CD4-positive, CD25-positive, alpha-beta regulatory T cell (primary cell): ENCODE measurements around the gene RETREG2. TPM values are rescaled to one million over a fixed set of nuclear protein-coding genes. Genes with fewer than 3 reads are reported as not detected.

Experiments
- ATAC-seq, 2 donors: fragments of 150-1000 bp; cut with Tn5 transposase; one replicate each; pipeline ENCODE4 v1.10.0; 2021; ENCODE audit warnings: low read depth in 2 of 2, moderate number of reproducible peaks in 2 of 2, moderate library complexity in 1 of 2
- DNase-seq, 3 donors: peaks; one replicate each; pipeline versions ENCODE4 v3.0.0 to v3.0.0-alpha.2; 2012 to 2022; ENCODE audit warnings: mixed read lengths in 1 of 3
- H3K27ac ChIP-seq: one replicate; pipeline ENCODE4 v1.7.0; 2013; ENCODE audit warnings: mild to moderate bottlenecking, low read length; ENCODE audit not compliant: insufficient read depth, poor library complexity, severe bottlenecking
- H3K27me3 ChIP-seq: one replicate; pipeline ENCODE4 v1.7.0; 2013; ENCODE audit warnings: low read length; ENCODE audit not compliant: control insufficient read depth, insufficient read depth
- H3K36me3 ChIP-seq: one replicate; pipeline ENCODE4 v1.7.0; 2013; ENCODE audit warnings: mild to moderate bottlenecking, low read length, moderate library complexity; ENCODE audit not compliant: control insufficient read depth, insufficient read depth
- H3K4me1 ChIP-seq: 2 replicates; pipeline ENCODE4 v1.7.0; 2013; ENCODE audit warnings: mild to moderate bottlenecking, low read length; ENCODE audit not compliant: insufficient read depth, control insufficient read depth, poor library complexity, severe bottlenecking
- H3K4me3 ChIP-seq: one replicate; pipeline ENCODE4 v1.7.0; 2013; ENCODE audit warnings: low read depth, mild to moderate bottlenecking, low read length, moderate library complexity
- H3K9me3 ChIP-seq, 2 experiments: 1 replicate in 1 of 2; 2 replicates in 1 of 2; pipeline ENCODE4 v1.7.0; 2013; ENCODE audit warnings: low read length in 2 of 2, mild to moderate bottlenecking in 1 of 2, moderate library complexity in 1 of 2; ENCODE audit not compliant: control insufficient read depth in 2 of 2
- H3K27ac Mint-ChIP-seq, 3 donors: one replicate each; pipeline ENCODE4 v1.8.0; 2020 to 2022; ENCODE audit warnings: mild to moderate bottlenecking in 3 of 3, mixed read lengths in 3 of 3, moderate library complexity in 2 of 3
- H3K27me3 Mint-ChIP-seq: one replicate; pipeline ENCODE4 v1.8.0; 2022; ENCODE audit warnings: mild to moderate bottlenecking, mixed read lengths
- H3K36me3 Mint-ChIP-seq: one replicate; pipeline ENCODE4 v1.8.0; 2020; ENCODE audit warnings: mixed read lengths
- H3K4me1 Mint-ChIP-seq, 4 donors: one replicate each; pipeline ENCODE4 v1.8.0; 2020 to 2022; ENCODE audit warnings: mixed read lengths in 4 of 4, mild to moderate bottlenecking in 1 of 4
- H3K4me3 Mint-ChIP-seq, 4 donors: one replicate each; pipeline ENCODE4 v1.8.0; 2020 to 2022; ENCODE audit warnings: mild to moderate bottlenecking in 4 of 4, mixed read lengths in 4 of 4, moderate library complexity in 3 of 4
- H3K9me3 Mint-ChIP-seq, 7 donors: one replicate each; pipeline ENCODE4 v1.8.0; 2020 to 2022; ENCODE audit warnings: mixed read lengths in 7 of 7, mild to moderate bottlenecking in 3 of 7, moderate library complexity in 2 of 7
- polyA plus RNA-seq, 4 donors: library from polyadenylated mRNA; unstranded; fragments of 300-500 nt; fragmentation: Illumina TruSeq; gene quantifications; one replicate each; pipeline ENCODE4 v1.2.3, GENCODE V29; 2021
- total RNA-seq: library from RNA; stranded (reverse); gene quantifications from one replicate; pipeline ENCODE4 v1.2.3, GENCODE V29; 2022

The RETREG2 gene
- total and polyA plus RNA-seq, 5 donors from 2014 or later = 62.8 to 89.7 (median 77.4) TPM

- Histone ChIP-seq H3K36me3 (peaks cover 51% of the 10 kb centered on the region), H3K4me3 (peak overlapping the region; percentile 86), H3K9me3 (no peaks in the 10 kb centered on the region), H3K4me1 (peaks cover 63% of the 10 kb centered on the region), H3K27me3 (no peaks in the 10 kb centered on the region), H3K27ac (peak overlapping the region; percentile 98)
- ATAC-seq (no peak), DNase-seq (peak in 1 of 3 donors; percentile 39)
- H3K4me1 Mint-ChIP-seq = peaks cover 15 to 73% (median 51%) of the 10 kb centered on the region in 4 donors
- H3K27me3 Mint-ChIP-seq = peaks cover 11% of the 10 kb centered on the region
- H3K36me3 Mint-ChIP-seq = peaks cover 20% of the 10 kb centered on the region
- H3K9me3 Mint-ChIP-seq = no peaks in the 10 kb centered on the region
- peak overlapping the region; percentile 85 to 99 (median 92) for H3K27ac Mint-ChIP-seq
- H3K4me3 Mint-ChIP-seq = peak overlapping the region; percentile 89 to 97 (median 94)
Observed at GRCh38 chr2:219175928-219176817, 1.9 kb upstream of the RETREG2 start.

DNA sequence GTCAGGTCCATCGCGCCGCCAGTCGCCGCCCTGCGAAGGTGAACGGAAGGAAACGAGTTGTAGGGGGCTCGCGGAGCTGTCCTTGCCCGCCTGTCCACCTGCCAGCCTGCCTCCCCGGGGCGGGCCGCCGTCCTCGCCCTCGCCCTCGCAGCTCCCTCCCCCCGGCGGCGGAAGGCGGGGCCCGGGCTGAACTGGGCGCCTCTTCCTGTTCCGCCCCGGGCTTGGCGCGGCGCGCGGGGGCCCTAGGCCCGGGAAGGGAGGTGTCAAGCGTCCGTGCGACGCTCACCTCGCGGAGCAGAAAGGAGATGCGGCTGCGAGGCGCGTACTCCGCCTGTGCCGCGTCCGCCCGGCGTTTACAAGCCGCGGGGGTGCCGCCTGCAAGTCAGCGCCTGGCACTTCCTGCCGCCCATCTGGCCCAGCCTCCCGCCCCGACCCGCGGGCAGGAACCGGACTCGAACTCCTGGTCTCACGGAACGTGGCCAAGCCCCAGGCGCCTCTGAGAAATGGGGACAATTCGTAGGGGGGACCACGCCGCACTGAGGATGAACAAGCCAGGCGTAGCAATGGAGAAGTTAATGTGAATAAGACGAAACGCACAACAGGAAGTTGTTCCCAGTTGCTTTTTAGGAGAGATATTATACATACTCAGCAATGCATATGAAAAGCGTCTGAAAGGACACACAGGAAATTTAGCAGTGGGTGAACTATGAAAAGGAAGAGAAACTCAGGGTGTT is 1.1 kb upstream of the RETREG2 start, which contains the start of gene CNPPD1:
Gene CNPPD1 (minus strand): TSS at position 108 of the 734 bp plus-strand sequence. CDS start 97 bp downstream, at position 11.
- Mint-ChIP-seq H3K9me3 (no peaks in the 10 kb centered on the region), H3K27me3 (peaks cover 11% of the 10 kb centered on the region), H3K4me1 (peaks cover 13 to 77% (median 55%) of the 10 kb centered on the region in 4 donors), H3K36me3 (peaks cover 26% of the 10 kb centered on the region), H3K4me3 (peak within 1 kb of the TSS; percentile 89 to 99 (median 94)), H3K27ac (peak within 1 kb of the TSS; percentile 99)
- ATAC-seq (peak; percentile 79 to 82), DNase-seq (peak; percentile 84 to 97 (median 89))
- H3K4me1 ChIP-seq = peaks cover 62% of the 10 kb centered on the region
- H3K27ac ChIP-seq = peak within 1 kb of the TSS; percentile 98
- no peaks in the 10 kb centered on the region for H3K9me3 ChIP-seq
- H3K27me3 ChIP-seq = no peaks in the 10 kb centered on the region
- H3K36me3 ChIP-seq = peaks cover 54% of the 10 kb centered on the region
- H3K4me3 ChIP-seq = peak within 1 kb of the TSS; percentile 86

DNA sequence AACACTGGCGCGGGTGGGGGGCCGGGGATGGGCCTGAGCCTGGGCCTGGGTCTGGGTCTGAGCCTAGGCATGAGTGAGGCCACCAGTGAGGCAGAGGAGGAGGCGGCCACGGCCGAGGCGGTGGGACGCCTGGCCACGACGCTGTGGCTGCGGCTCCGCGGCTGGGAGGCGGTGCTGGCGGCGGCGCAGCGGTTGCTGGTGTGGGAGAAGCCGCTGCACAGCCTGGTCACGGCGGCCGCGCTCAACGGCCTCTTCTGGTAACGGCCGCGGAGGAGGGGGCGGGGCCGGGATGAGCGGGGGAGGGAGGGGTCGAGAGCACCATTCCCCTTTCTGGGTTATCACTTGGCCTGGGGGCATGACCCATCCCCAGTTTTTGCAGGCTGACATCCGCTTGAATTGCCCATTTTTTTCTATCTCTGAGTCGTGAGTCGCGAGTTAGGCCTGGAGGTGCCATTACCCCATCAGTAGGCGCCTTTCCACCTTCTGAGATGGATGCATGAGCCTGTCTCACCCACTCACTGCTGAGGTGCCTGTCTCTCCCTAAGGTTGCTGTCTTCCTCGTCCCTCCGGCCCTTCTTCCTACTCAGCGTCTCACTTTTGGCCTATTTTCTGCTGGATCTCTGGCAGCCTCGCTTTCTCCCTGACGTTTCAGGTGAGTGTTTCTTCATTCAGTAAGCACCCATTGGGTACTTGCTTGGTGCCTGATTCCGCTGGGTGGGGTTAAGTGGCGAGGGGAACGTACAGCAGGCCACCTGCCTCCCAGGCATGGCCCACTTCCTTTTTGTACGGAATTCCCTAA is 501 bp downstream of the RETREG2 start:
- Mint-ChIP-seq H3K4me3 (peak overlapping the region; percentile 91 to 95 (median 94)), H3K36me3 (peaks cover 36% of the 10 kb centered on the region), H3K4me1 (peaks cover 13 to 80% (median 49%) of the 10 kb centered on the region in 4 donors), H3K27ac (peak overlapping the region; percentile 87 to 99 (median 94)), H3K27me3 (peaks cover 11% of the 10 kb centered on the region), H3K9me3 (no peaks in the 10 kb centered on the region)
- Histone ChIP-seq H3K27me3 (no peaks in the 10 kb centered on the region), H3K36me3 (peaks cover 54% of the 10 kb centered on the region), H3K27ac (peak overlapping the region; percentile 98), H3K4me1 (peaks cover 65% of the 10 kb centered on the region), H3K9me3 (no peaks in the 10 kb centered on the region), H3K4me3 (peak overlapping the region; percentile 84)
- DNase-seq (peak; percentile 44 to 52 (median 46)), ATAC-seq (no peak)

GRCh38 chr2:219179601-219180465 is 1.8 kb downstream of the RETREG2 start:
- Histone ChIP-seq H3K9me3 (no peaks in the 10 kb centered on the region), H3K36me3 (peaks cover 52% of the 10 kb centered on the region), H3K27me3 (no peaks in the 10 kb centered on the region), H3K27ac (peak overlapping the region; percentile 98), H3K4me3 (peak overlapping the region; percentile 84), H3K4me1 (peaks cover 52% of the 10 kb centered on the region)
- H3K4me3 Mint-ChIP-seq = peak overlapping the region; percentile 91 to 95 (median 94)
- peaks cover 8 to 70% (median 40%) of the 10 kb centered on the region in 4 donors for H3K4me1 Mint-ChIP-seq
- peak overlapping the region; percentile 90 to 97 (median 94) for H3K27ac Mint-ChIP-seq
- peaks cover 33% of the 10 kb centered on the region for H3K36me3 Mint-ChIP-seq
- H3K9me3 Mint-ChIP-seq = no peaks in the 10 kb centered on the region
- H3K27me3 Mint-ChIP-seq = peaks cover 11% of the 10 kb centered on the region
- peak in 1 of 3 donors; percentile 24 for DNase-seq
- no peak for ATAC-seq

- H3K4me3 Mint-ChIP-seq = peak overlapping the region; percentile 41 to 93 (median 78)
- Histone ChIP-seq H3K4me3 (no peak overlapping the region), H3K27ac (no peak overlapping the region), H3K27me3 (no peaks in the 10 kb centered on the region), H3K9me3 (no peaks in the 10 kb centered on the region), H3K4me1 (peaks cover 41% of the 10 kb centered on the region), H3K36me3 (peaks cover 54% of the 10 kb centered on the region)
- ATAC-seq (no peak), DNase-seq (no peak)
- peaks cover 14 to 58% (median 34%) of the 10 kb centered on the region in 4 donors for H3K4me1 Mint-ChIP-seq
- peaks cover 32% of the 10 kb centered on the region for H3K36me3 Mint-ChIP-seq
- H3K9me3 Mint-ChIP-seq = no peaks in the 10 kb centered on the region
- H3K27ac Mint-ChIP-seq = peak overlapping the region; percentile 29 to 69 (median 66)
- H3K27me3 Mint-ChIP-seq = peaks cover 11% of the 10 kb centered on the region
Observed at GRCh38 chr2:219180961-219181360, 2.9 kb downstream of the RETREG2 start.

DNA sequence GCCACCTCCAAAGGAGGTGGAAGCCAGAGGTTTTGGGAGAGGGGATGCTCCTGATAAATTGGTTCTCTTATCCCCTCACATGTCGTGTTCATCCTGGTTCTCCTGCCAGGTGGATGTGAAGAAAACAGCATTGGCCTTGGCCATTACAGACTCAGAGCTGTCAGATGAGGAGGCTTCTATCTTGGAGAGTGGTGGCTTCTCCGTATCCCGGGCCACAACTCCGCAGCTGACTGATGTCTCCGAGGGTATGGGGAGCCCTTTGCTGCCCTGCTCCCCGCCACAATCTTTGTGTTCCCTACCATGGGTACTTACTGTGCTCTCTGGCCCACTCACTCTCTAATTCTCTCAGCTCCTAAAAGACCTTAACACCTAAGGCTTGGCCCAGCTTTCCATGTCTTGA is 3.5 kb downstream of the RETREG2 start:
- ATAC-seq (no peak), DNase-seq (no peak)
- Mint-ChIP-seq H3K9me3 (no peaks in the 10 kb centered on the region), H3K27ac (peak overlapping the region; percentile 29 to 66 (median 46)), H3K4me3 (peak overlapping the region in 3 of 4 donors; percentile 27 to 41 (median 38)), H3K4me1 (peaks cover 14 to 56% (median 33%) of the 10 kb centered on the region in 4 donors), H3K27me3 (peaks cover 11% of the 10 kb centered on the region), H3K36me3 (peaks cover 32% of the 10 kb centered on the region)
- Histone ChIP-seq H3K4me3 (no peak overlapping the region), H3K36me3 (peaks cover 54% of the 10 kb centered on the region), H3K27ac (no peak overlapping the region), H3K4me1 (peaks cover 35% of the 10 kb centered on the region), H3K9me3 (no peaks in the 10 kb centered on the region), H3K27me3 (no peaks in the 10 kb centered on the region)
